CD4-positive, alpha-beta memory T cell (primary cell): ENCODE measurements around the gene RRP1. TPM values are rescaled to one million over a fixed set of nuclear protein-coding genes. Genes with fewer than 3 reads are reported as not detected.

ENCODE experiments used
- CTCF ChIA-PET: fragments of 350-600 bp; sonication (Branson Sonifier 250); formaldehyde crosslinking; loops from one replicate; lab custom pipeline; 2021; ENCODE audit warnings: inconsistent platforms; ENCODE audit not compliant: partially characterized antibody; lab: Charles Lee
- POLR2A ChIA-PET: fragments of 350-600 bp; sonication (Branson Sonifier 250); formaldehyde crosslinking; loops from one replicate; lab custom pipeline; 2021; ENCODE audit not compliant: partially characterized antibody; lab: Charles Lee
- DNase-seq, 5 donors: peaks; one replicate each; pipeline versions ENCODE4 v3.0.0 to v3.0.0-alpha.2; 2020 to 2022; ENCODE audit warnings: mixed read lengths in 1 of 5
- H3K27ac ChIP-seq: one replicate; pipeline ENCODE4 v1.7.0; 2013; ENCODE audit warnings: low read depth, low read length
- H3K27me3 ChIP-seq: 2 replicates; pipeline ENCODE4 v1.7.0; 2013; ENCODE audit warnings: mild to moderate bottlenecking, low read length, moderate library complexity; ENCODE audit not compliant: insufficient read depth
- H3K36me3 ChIP-seq: 2 replicates; pipeline ENCODE4 v1.7.0; 2013; ENCODE audit warnings: mild to moderate bottlenecking, low read length, moderate library complexity; ENCODE audit not compliant: insufficient read depth
- H3K4me1 ChIP-seq: 2 replicates; pipeline ENCODE4 v1.7.0; 2013; ENCODE audit warnings: mild to moderate bottlenecking, low read length, moderate library complexity; ENCODE audit not compliant: insufficient read depth
- H3K4me3 ChIP-seq, 2 donors: one replicate each; pipeline ENCODE4 v1.7.0; 2013; ENCODE audit warnings: low read length in 2 of 2, mild to moderate bottlenecking in 1 of 2
- H3K9me3 ChIP-seq, 2 donors: one replicate each; pipeline ENCODE4 v1.7.0; 2013; ENCODE audit warnings: low read length in 2 of 2, control low read depth in 1 of 2; ENCODE audit not compliant: control insufficient read depth in 1 of 2
- H3K27ac Mint-ChIP-seq, 7 donors: one replicate each; pipeline ENCODE4 v1.8.0; 2020 to 2021; ENCODE audit warnings: mixed read lengths in 7 of 7, mild to moderate bottlenecking in 6 of 7, inconsistent platforms in 3 of 7, moderate library complexity in 3 of 7
- H3K27me3 Mint-ChIP-seq, 2 donors: one replicate each; pipeline ENCODE4 v1.8.0; 2020 to 2021; ENCODE audit warnings: mixed read lengths in 2 of 2
- H3K36me3 Mint-ChIP-seq, 2 donors: one replicate each; pipeline ENCODE4 v1.8.0; 2020 to 2021; ENCODE audit warnings: mixed read lengths in 2 of 2, inconsistent platforms in 1 of 2, mild to moderate bottlenecking in 1 of 2
- H3K4me1 Mint-ChIP-seq, 4 donors: one replicate each; pipeline ENCODE4 v1.8.0; 2020 to 2021; ENCODE audit warnings: mixed read lengths in 4 of 4, mild to moderate bottlenecking in 1 of 4
- H3K4me3 Mint-ChIP-seq, 8 donors: one replicate each; pipeline ENCODE4 v1.8.0; 2020 to 2021; ENCODE audit warnings: mixed read lengths in 8 of 8, mild to moderate bottlenecking in 7 of 8, moderate library complexity in 6 of 8, inconsistent platforms in 3 of 8
- H3K9me3 Mint-ChIP-seq, 8 donors: one replicate each; pipeline ENCODE4 v1.8.0; 2020 to 2021; ENCODE audit warnings: mixed read lengths in 8 of 8, mild to moderate bottlenecking in 5 of 8, inconsistent platforms in 3 of 8, moderate library complexity in 1 of 8
- intact Hi-C: fragments of 100-400 bp; cut with micrococcal nuclease; formaldehyde crosslinking; loops from one replicate; pipeline ENCODE4 v1.15.1; 2023
- polyA plus RNA-seq, 2 donors: library from polyadenylated mRNA; unstranded; fragments of 300-500 nt; fragmentation: Illumina TruSeq; gene quantifications; one replicate each; pipeline ENCODE4 v1.2.3, GENCODE V29; 2021
- total RNA-seq, 2 experiments: library from RNA; stranded (reverse); gene quantifications; one replicate each; pipeline ENCODE4 v1.2.3, GENCODE V29; 2021

The RRP1 gene
- total and polyA plus RNA-seq, 4 experiments from 2014 or later = 13.5 to 27.7 (median 23.8) TPM

GRCh38 chr21:43832648-43833047 is 43.3 kb downstream of the RRP1 start:
- no peaks in the 10 kb centered on the region for H3K4me1 ChIP-seq
- H3K4me3 ChIP-seq = no peak overlapping the region
- no peak overlapping the region for H3K27ac ChIP-seq
- ChIA-PET CTCF (interaction anchor here (1.5 kb wide), 1 partner anchor 9 kb away, joined by 3 read pairs; no protein-coding TSS in a partner anchor), POLR2A (no interaction called here)
- intact Hi-C loops = no loop called here
- H3K4me1 Mint-ChIP-seq = no peaks in the 10 kb centered on the region
- no peaks in the 10 kb centered on the region for H3K9me3 ChIP-seq
- no peak overlapping the region for H3K4me3 Mint-ChIP-seq
- no peaks in the 10 kb centered on the region for H3K36me3 ChIP-seq
- peaks cover 26 to 32% of the 10 kb centered on the region in 2 donors for H3K27me3 Mint-ChIP-seq
- no peaks in the 10 kb centered on the region for H3K36me3 Mint-ChIP-seq
- no peaks in the 10 kb centered on the region for H3K27me3 ChIP-seq
- no peak for DNase-seq
- no peaks in the 10 kb centered on the region for H3K9me3 Mint-ChIP-seq
- no peak overlapping the region for H3K27ac Mint-ChIP-seq

GRCh38 chr21:43834146-43834905 is 44.9 kb downstream of the RRP1 start:
- H3K9me3 ChIP-seq = no peaks in the 10 kb centered on the region
- H3K27me3 Mint-ChIP-seq = peaks cover 30 to 33% of the 10 kb centered on the region in 2 donors
- H3K4me3 ChIP-seq = no peak overlapping the region
- H3K4me1 Mint-ChIP-seq = no peaks in the 10 kb centered on the region
- POLR2A ChIA-PET = no interaction called here
- no peaks in the 10 kb centered on the region for H3K4me1 ChIP-seq
- H3K4me3 Mint-ChIP-seq = no peak overlapping the region
- H3K27ac Mint-ChIP-seq = no peak overlapping the region
- H3K27ac ChIP-seq = no peak overlapping the region
- H3K36me3 ChIP-seq = no peaks in the 10 kb centered on the region
- H3K27me3 ChIP-seq = no peaks in the 10 kb centered on the region
- H3K36me3 Mint-ChIP-seq = no peaks in the 10 kb centered on the region
- H3K9me3 Mint-ChIP-seq = no peaks in the 10 kb centered on the region
- DNase-seq = no peak
- intact Hi-C loops = no loop called here
- CTCF ChIA-PET = no interaction called here

- Mint-ChIP-seq H3K36me3 (no peaks in the 10 kb centered on the region), H3K27ac (no peak overlapping the region), H3K4me1 (no peaks in the 10 kb centered on the region), H3K4me3 (no peak overlapping the region), H3K9me3 (no peaks in the 10 kb centered on the region), H3K27me3 (peaks cover 31 to 33% of the 10 kb centered on the region in 2 donors)
- Histone ChIP-seq H3K27ac (no peak overlapping the region), H3K36me3 (no peaks in the 10 kb centered on the region), H3K4me3 (no peak overlapping the region), H3K4me1 (no peaks in the 10 kb centered on the region), H3K27me3 (no peaks in the 10 kb centered on the region), H3K9me3 (no peaks in the 10 kb centered on the region)
- intact Hi-C loops = no loop called here
- POLR2A ChIA-PET = no interaction called here
- CTCF ChIA-PET = no interaction called here
- DNase-seq = no peak
Observed at GRCh38 chr21:43835050-43835449, 45.7 kb downstream of the RRP1 start.

- CTCF ChIA-PET = no interaction called here
- Mint-ChIP-seq H3K4me3 (no peak overlapping the region), H3K4me1 (no peaks in the 10 kb centered on the region), H3K27ac (no peak overlapping the region), H3K27me3 (peaks cover 31% of the 10 kb centered on the region in 2 donors), H3K9me3 (no peaks in the 10 kb centered on the region), H3K36me3 (no peaks in the 10 kb centered on the region)
- Histone ChIP-seq H3K36me3 (no peaks in the 10 kb centered on the region), H3K9me3 (no peaks in the 10 kb centered on the region), H3K27me3 (no peaks in the 10 kb centered on the region), H3K4me1 (no peaks in the 10 kb centered on the region), H3K4me3 (no peak overlapping the region), H3K27ac (no peak overlapping the region)
- DNase-seq = no peak
- intact Hi-C loops = no loop called here
- POLR2A ChIA-PET = no interaction called here
Observed at GRCh38 chr21:43835861-43836260, 46.5 kb downstream of the RRP1 start.

- no peak for DNase-seq
- no peak overlapping the region for H3K4me3 ChIP-seq
- Mint-ChIP-seq H3K27ac (no peak overlapping the region), H3K36me3 (no peaks in the 10 kb centered on the region), H3K4me3 (no peak overlapping the region), H3K27me3 (peaks cover 31% of the 10 kb centered on the region in 2 donors), H3K9me3 (no peaks in the 10 kb centered on the region), H3K4me1 (no peaks in the 10 kb centered on the region)
- H3K27me3 ChIP-seq = no peaks in the 10 kb centered on the region
- no peaks in the 10 kb centered on the region for H3K9me3 ChIP-seq
- no peak overlapping the region for H3K27ac ChIP-seq
- no peaks in the 10 kb centered on the region for H3K4me1 ChIP-seq
- intact Hi-C loops = no loop called here
- ChIA-PET CTCF (no interaction called here), POLR2A (no interaction called here)
- no peaks in the 10 kb centered on the region for H3K36me3 ChIP-seq
Observed at GRCh38 chr21:43836616-43837015, 47.2 kb downstream of the RRP1 start.

GRCh38 chr21:43840259-43840658 is 50.9 kb downstream of the RRP1 start:
- Mint-ChIP-seq H3K27ac (no peak overlapping the region), H3K4me3 (no peak overlapping the region), H3K4me1 (peaks cover 5 to 7% (median 6%) of the 10 kb centered on the region in 4 donors), H3K27me3 (peaks cover 9 to 15% of the 10 kb centered on the region in 2 donors), H3K36me3 (no peaks in the 10 kb centered on the region), H3K9me3 (no peaks in the 10 kb centered on the region)
- no peaks in the 10 kb centered on the region for H3K36me3 ChIP-seq
- ChIA-PET CTCF (interaction anchor here (0.6 kb wide), 1 partner anchor 1298 kb away, joined by 3 read pairs; no protein-coding TSS in a partner anchor), POLR2A (no interaction called here)
- H3K27ac ChIP-seq = no peak overlapping the region
- H3K27me3 ChIP-seq = no peaks in the 10 kb centered on the region
- intact Hi-C loops = no loop called here
- no peaks in the 10 kb centered on the region for H3K9me3 ChIP-seq
- H3K4me1 ChIP-seq = peaks cover 4% of the 10 kb centered on the region
- H3K4me3 ChIP-seq = no peak overlapping the region
- DNase-seq = no peak

- ChIA-PET POLR2A (no interaction called here), CTCF (interaction anchor here (1.4 kb wide), 1 partner anchor 99 kb away, joined by 4 read pairs; no protein-coding TSS in a partner anchor)
- H3K36me3 Mint-ChIP-seq = no peaks in the 10 kb centered on the region
- Histone ChIP-seq H3K36me3 (no peaks in the 10 kb centered on the region), H3K27me3 (no peaks in the 10 kb centered on the region), H3K27ac (no peak overlapping the region), H3K4me3 (no peak overlapping the region), H3K9me3 (no peaks in the 10 kb centered on the region), H3K4me1 (peaks cover 4% of the 10 kb centered on the region)
- H3K4me1 Mint-ChIP-seq = peaks cover 5 to 7% (median 6%) of the 10 kb centered on the region in 4 donors
- peak in 1 of 5 donors; percentile 6 for DNase-seq
- no peaks in the 10 kb centered on the region for H3K9me3 Mint-ChIP-seq
- intact Hi-C loops = no loop called here
- H3K27me3 Mint-ChIP-seq = peaks cover 6 to 7% of the 10 kb centered on the region in 2 donors
- peak overlapping the region in 6 of 7 donors; percentile 13 to 90 (median 70) for H3K27ac Mint-ChIP-seq
- H3K4me3 Mint-ChIP-seq = peak overlapping the region in 4 of 8 donors; percentile 61 to 82 (median 66)
Observed at GRCh38 chr21:43842742-43843141, 53.4 kb downstream of the RRP1 start.
